GM18868 (cell line): ENCODE data around the gene CORO2B.
"Not testable (repeated sequence)": the region's sequence is repeated elsewhere in the genome, so short reads cannot be mapped to it uniquely, and the experiment has no call there.

Experiments
- ATAC-seq: cut with Tn5 transposase; IDR thresholded peaks from one replicate; pipeline ENCODE4 v1.9.1; 2021; ENCODE audit warnings: mild to moderate bottlenecking, moderate library complexity; ENCODE audit not compliant: unreplicated experiment

Gene CORO2B

GRCh38 chr15:68667800-68668625 lies 89.2 kb downstream of the CORO2B start:
- ATAC-seq = no peak

GRCh38 chr15:68668926-68669600 lies 90.3 kb downstream of the CORO2B start:
- ATAC-seq = no peak

GRCh38 chr15:68672251-68672650 lies 93.5 kb downstream of the CORO2B start:
- ATAC-seq = no peak

- no peak for ATAC-seq
These were observed 94.0 kb downstream of the CORO2B start for GRCh38 chr15:68672781-68673205.

- no peak for ATAC-seq
These were observed 96.2 kb downstream of the CORO2B start for GRCh38 chr15:68674975-68675374.

GRCh38 chr15:68676011-68676605 lies 97.3 kb downstream of the CORO2B start:
- ATAC-seq = no peak

- ATAC-seq = no peak
These were observed 98.1 kb downstream of the CORO2B start for GRCh38 chr15:68676926-68677325.

GRCh38 chr15:68677996-68678395 lies 99.2 kb downstream of the CORO2B start:
- no peak for ATAC-seq

GRCh38 chr15:68678746-68679145 lies 100.0 kb downstream of the CORO2B start:
- ATAC-seq = no peak

- no peak for ATAC-seq
These were observed 100.4 kb downstream of the CORO2B start for GRCh38 chr15:68679161-68679560.

GRCh38 chr15:68679961-68680371 lies 101.2 kb downstream of the CORO2B start:
- ATAC-seq = no peak

GRCh38 chr15:68680756-68681155 lies 102.0 kb downstream of the CORO2B start:
- ATAC-seq = not testable (repeated sequence)

GRCh38 chr15:68681836-68682235 lies 103.0 kb downstream of the CORO2B start:
- no peak for ATAC-seq

- no peak for ATAC-seq
These were observed 103.5 kb downstream of the CORO2B start for GRCh38 chr15:68682330-68682729.

- ATAC-seq = no peak
These were observed 104.2 kb downstream of the CORO2B start for GRCh38 chr15:68683026-68683425.

- ATAC-seq = no peak
These were observed 104.8 kb downstream of the CORO2B start for GRCh38 chr15:68683551-68683950.

- ATAC-seq = no peak
These were observed 105.7 kb downstream of the CORO2B start for GRCh38 chr15:68684476-68684875.

GRCh38 chr15:68687136-68687735 lies 108.4 kb downstream of the CORO2B start:
- no peak for ATAC-seq

GRCh38 chr15:68691705-68692104 lies 112.9 kb downstream of the CORO2B start:
- no peak for ATAC-seq

- ATAC-seq = no peak
These were observed 114.3 kb downstream of the CORO2B start for GRCh38 chr15:68693071-68693470.

GRCh38 chr15:68694111-68694510 lies 115.3 kb downstream of the CORO2B start:
- no peak for ATAC-seq
